Lung (tissue), 12 donors: ENCODE measurements around the gene RCOR3. TPM values are rescaled to one million over a fixed set of nuclear protein-coding genes. Genes with fewer than 3 reads are reported as not detected.
"Not testable (repeated sequence)": the region's sequence is repeated elsewhere in the genome, so short reads cannot be mapped to it uniquely, and the experiment has no call there.

ENCODE experiments used
- ATAC-seq: fragments of 200-7000 bp; cut with Tn5 transposase; one replicate; pipeline ENCODE4 v1.9.1; 2020; ENCODE audit warnings: moderate number of reproducible peaks; ENCODE audit not compliant: insufficient read depth, low FRiP score
- DNase-seq, 3 donors: peaks; one replicate each; pipeline ENCODE4 v3.0.0-alpha.2; 2013 to 2017
- H3K27ac ChIP-seq, 2 donors: one replicate each; pipeline ENCODE4 v1.5.1; 2013; ENCODE audit warnings: mild to moderate bottlenecking in 2 of 2, moderate library complexity in 2 of 2, control low read depth in 1 of 2, inconsistent platforms in 1 of 2, low read depth in 1 of 2, low read length in 1 of 2
- H3K27me3 ChIP-seq, 3 donors: one replicate each; pipeline ENCODE4 v1.5.1; 2013; ENCODE audit warnings: low read length in 2 of 3; ENCODE audit not compliant: control insufficient read depth in 3 of 3, insufficient read depth in 3 of 3
- H3K36me3 ChIP-seq, 4 donors: one replicate each; pipeline ENCODE4 v1.5.1; 2013; ENCODE audit warnings: low read length in 4 of 4, mild to moderate bottlenecking in 1 of 4, moderate library complexity in 1 of 4; ENCODE audit not compliant: control insufficient read depth in 4 of 4, insufficient read depth in 4 of 4
- H3K4me1 ChIP-seq, 5 donors: one replicate each; pipeline ENCODE4 v1.5.1; 2013; ENCODE audit warnings: low read length in 5 of 5, mild to moderate bottlenecking in 2 of 5, moderate library complexity in 1 of 5; ENCODE audit not compliant: control insufficient read depth in 5 of 5, insufficient read depth in 5 of 5
- H3K4me3 ChIP-seq: one replicate; pipeline ENCODE4 v1.5.1; 2013; ENCODE audit warnings: mild to moderate bottlenecking, control low read depth, moderate library complexity
- H3K9ac ChIP-seq, 2 donors: one replicate each; pipeline ENCODE4 v1.5.1; 2013; ENCODE audit warnings: low read length in 2 of 2, control low read depth in 1 of 2; ENCODE audit not compliant: insufficient read depth in 1 of 2
- H3K9me3 ChIP-seq, 4 donors: one replicate each; pipeline ENCODE4 v1.5.1; 2013; ENCODE audit warnings: low read length in 3 of 4, mild to moderate bottlenecking in 1 of 4, moderate library complexity in 1 of 4; ENCODE audit not compliant: control insufficient read depth in 4 of 4, insufficient read depth in 3 of 4
- WGBS, 2 donors: extraction: QIAGEN DNeasy Blood & Tissue Kit; methylation state at CpG; one replicate each; pipeline ENCODE4 v1.1.7; 2013; 5-methylcytosine and 5-hydroxymethylcytosine counted together
- polyA plus RNA-seq, 2 donors: library from polyadenylated mRNA; stranded (reverse); fragments of 200-250 nt; gene quantifications; one replicate each; pipeline ENCODE4 v1.2.1, GENCODE V29; 2013
- total RNA-seq, 2 donors: library from RNA; depleted of rRNA in 1 of 2; stranded (reverse); fragments of >200 nt in 1 of 2; gene quantifications; one replicate each; pipeline ENCODE4 v1.2.1, GENCODE V29; 2014 to 2021
- TF ChIP-seq, protein P1 (sequence below): IDR thresholded peaks from 2 replicates; pipeline ENCODE4 v1.5.1; 2012; ENCODE audit warnings: mild to moderate bottlenecking; ENCODE audit errors: control extremely low read depth, extremely low read depth
- donor health status: control.
- donor health status: control.
- donor health status: Bipolar disorder and iron deficiency.
- donor health status: healthy.
- donor health status: DM: yes; HTN: yes; CAD: no.

Gene RCOR3
- total and polyA plus RNA-seq, 4 donors, result 16.6 to 102 (median 34.4) TPM

DNA sequence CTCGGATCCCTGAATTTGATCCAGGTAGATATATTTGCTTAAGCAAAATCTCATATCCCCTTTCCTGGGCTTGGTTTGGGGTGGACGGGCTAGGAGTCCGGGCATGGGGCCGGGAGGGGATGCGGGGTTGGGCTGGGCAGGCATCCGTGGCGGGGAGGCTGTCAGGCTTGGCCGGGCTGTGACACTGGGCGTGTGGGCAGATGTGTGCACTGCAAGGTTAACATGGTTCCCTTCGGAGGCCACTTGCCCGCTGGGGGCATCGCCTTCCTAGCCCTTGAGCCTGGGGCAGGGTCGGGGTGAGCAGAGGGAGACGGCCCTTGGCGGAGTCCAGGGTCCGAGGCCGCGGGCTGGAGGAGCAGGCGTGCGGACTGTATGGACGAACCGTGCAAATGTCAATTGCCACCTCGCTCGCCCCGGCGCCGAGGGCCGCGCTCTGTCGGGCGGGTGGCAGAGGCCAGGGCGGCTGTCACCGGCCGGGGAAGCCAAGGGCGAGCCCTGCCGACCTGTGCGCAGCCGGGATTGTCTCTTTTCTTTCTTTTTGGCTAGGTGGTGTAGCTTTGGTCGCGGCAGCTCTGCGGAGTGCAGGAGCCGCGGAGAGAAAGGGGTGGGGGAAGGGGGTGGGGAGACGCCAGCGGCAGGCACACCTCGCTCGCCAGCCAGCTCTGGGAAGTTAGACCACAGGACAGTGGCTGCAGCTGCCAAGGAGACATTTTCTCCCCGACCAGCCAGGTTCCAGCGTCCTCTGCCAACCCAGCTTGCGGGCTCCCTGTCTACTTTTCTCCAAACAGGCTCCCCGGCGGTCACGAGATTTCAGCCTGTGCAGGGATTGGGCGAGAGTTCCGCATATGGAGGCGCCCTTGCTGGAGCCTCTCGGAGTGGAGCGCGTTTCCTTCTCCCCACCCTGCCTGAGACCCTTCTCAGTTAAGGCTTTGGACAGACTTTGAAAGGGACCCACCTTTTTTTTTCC is 1.3 kb downstream of the RCOR3 start:
- peaks cover 0 to 26% (median 5%) of the 10 kb centered on the region in 5 donors for H3K4me1 ChIP-seq
- H3K9me3 ChIP-seq, result no peaks in the 10 kb centered on the region
- DNase-seq (peak; percentile 83 to 84 (median 83)), ATAC-seq (peak; percentile 38)
- H3K4me3 ChIP-seq, result peak overlapping the region; percentile 73
- 1% methylated on average over 56 to 59 of the region's 59 CpGs for WGBS, 2 donors
- peaks cover 0 to 9% (median 2%) of the 10 kb centered on the region in 4 donors for H3K36me3 ChIP-seq
- H3K9ac ChIP-seq, result peak overlapping the region in 1 of 2 donors; percentile 23
- peak overlapping the region; percentile 80 to 86 for H3K27ac ChIP-seq
- TF ChIP-seq, protein P1, sequence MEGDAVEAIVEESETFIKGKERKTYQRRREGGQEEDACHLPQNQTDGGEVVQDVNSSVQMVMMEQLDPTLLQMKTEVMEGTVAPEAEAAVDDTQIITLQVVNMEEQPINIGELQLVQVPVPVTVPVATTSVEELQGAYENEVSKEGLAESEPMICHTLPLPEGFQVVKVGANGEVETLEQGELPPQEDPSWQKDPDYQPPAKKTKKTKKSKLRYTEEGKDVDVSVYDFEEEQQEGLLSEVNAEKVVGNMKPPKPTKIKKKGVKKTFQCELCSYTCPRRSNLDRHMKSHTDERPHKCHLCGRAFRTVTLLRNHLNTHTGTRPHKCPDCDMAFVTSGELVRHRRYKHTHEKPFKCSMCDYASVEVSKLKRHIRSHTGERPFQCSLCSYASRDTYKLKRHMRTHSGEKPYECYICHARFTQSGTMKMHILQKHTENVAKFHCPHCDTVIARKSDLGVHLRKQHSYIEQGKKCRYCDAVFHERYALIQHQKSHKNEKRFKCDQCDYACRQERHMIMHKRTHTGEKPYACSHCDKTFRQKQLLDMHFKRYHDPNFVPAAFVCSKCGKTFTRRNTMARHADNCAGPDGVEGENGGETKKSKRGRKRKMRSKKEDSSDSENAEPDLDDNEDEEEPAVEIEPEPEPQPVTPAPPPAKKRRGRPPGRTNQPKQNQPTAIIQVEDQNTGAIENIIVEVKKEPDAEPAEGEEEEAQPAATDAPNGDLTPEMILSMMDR, result no peak
- H3K27me3 ChIP-seq, result no peaks in the 10 kb centered on the region

DNA sequence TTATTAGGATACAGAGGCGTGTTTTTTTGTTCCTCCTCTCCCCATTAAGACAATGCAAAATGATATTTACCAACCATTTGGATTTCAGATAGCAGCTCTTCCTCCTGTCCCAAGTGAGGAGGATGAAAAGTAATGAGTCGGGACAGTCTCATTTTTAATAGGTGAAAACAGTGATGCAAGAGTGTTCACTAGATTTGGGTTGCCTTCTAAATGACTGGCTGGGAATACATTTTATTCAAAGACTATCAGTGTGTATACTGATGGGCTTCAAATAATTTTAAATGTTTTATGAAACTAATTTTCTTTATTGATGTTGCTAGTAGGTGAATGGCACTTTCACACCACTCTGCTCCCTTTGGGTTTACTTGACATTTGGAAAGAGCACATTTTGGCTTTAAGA is 2.1 kb downstream of the RCOR3 start:
- 46 to 53% methylated on average over 2 of the region's 2 CpGs for WGBS, 2 donors
- Histone ChIP-seq H3K9me3 (no peaks in the 10 kb centered on the region), H3K4me1 (peaks cover 0 to 26% (median 5%) of the 10 kb centered on the region in 5 donors), H3K27ac (peak overlapping the region in 1 of 2 donors; percentile 86), H3K4me3 (no peak overlapping the region), H3K9ac (peak overlapping the region in 1 of 2 donors; percentile 11), H3K27me3 (no peaks in the 10 kb centered on the region), H3K36me3 (peaks cover 0 to 9% (median 2%) of the 10 kb centered on the region in 4 donors)
- ATAC-seq (no peak), DNase-seq (no peak)
- TF ChIP-seq, protein P1, result no peak

DNA sequence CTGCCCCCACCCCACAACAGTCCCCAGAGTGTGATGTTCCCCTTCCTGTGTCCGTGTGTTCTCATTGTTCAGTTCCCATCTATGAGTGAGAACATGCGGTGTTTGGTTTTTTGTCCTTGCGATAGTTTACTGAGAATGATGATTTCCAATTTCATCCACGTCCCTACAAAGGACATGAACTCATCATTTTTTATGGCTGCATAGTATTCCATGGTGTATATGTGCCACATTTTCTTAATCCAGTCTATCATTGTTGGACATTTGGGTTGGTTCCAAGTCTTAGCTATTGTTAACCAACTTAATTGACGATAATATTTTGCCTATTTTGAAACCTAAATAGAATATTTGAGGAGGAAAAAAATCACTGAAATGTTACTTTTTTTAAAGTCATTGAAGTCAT is 3.9 kb downstream of the RCOR3 start:
- H3K27me3 ChIP-seq, H3K27ac ChIP-seq, H3K4me1 ChIP-seq, ATAC-seq, H3K9ac ChIP-seq, H3K9me3 ChIP-seq, DNase-seq, H3K4me3 ChIP-seq: not testable (repeated sequence)
- WGBS, 2 donors, result 92 to 94% methylated on average over 1 of the region's 5 CpGs
- peaks cover 0 to 15% (median 4%) of the 10 kb centered on the region in 4 donors for H3K36me3 ChIP-seq

DNA sequence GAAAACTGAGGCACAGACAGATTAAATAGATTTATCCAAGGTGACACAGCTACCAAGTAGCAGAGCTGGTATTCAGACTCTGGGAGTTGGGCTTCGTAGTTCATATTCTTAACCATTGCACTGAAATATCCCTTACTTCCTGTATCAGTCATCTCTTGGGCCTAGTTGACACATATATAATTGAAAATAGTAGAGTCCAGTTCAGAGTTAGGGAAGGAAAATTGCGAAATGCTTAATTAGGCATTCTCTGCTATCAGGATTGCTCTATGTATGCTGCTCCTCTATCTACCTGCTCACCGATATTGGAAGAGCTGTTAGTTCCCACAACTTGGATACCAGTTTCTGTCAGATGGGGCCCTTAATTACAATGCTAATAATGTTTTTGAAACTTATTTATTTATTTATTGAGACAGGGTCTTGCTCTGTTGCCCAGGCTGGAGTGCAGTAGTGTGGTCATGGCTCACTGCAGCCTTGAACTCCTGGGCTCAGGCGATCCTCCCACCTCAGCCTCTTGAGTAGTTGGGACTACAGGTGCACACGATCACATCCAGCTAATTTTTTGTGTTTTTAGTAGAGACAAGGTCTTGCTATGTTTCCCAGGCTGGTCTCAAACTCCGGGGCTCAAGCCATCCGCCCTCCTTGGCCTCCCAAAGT is 8.2 kb downstream of the RCOR3 start:
- Histone ChIP-seq H3K4me1 (no peaks in the 10 kb centered on the region), H3K36me3 (peaks cover 4 to 21% (median 13%) of the 10 kb centered on the region in 4 donors), H3K9me3 (no peaks in the 10 kb centered on the region), H3K27ac (peak overlapping the region in 1 of 2 donors; percentile 21), H3K9ac (no peak overlapping the region), H3K4me3 (no peak overlapping the region), H3K27me3 (no peaks in the 10 kb centered on the region)
- DNase-seq (no peak), ATAC-seq (no peak)
- WGBS, 2 donors, result 89 to 93% methylated on average over 7 of the region's 7 CpGs
- TF ChIP-seq, protein P1, result no peak
